Skin epidermis (tissue), 12 donors: Measurements from ENCODE around the gene FAM228B.
"Not testable (repeated sequence)": the region's sequence is repeated elsewhere in the genome, so short reads cannot be mapped to it uniquely, and the experiment has no call there.

ENCODE experiments used
- H3K27ac ChIP-seq, 21 experiments: fragments of 200-600 bp; sonication (generic) in 11 of 21; one replicate each; pipeline ENCODE4 v1.5.0; 2020; ENCODE audit warnings: mild to moderate bottlenecking in 3 of 21, inconsistent platforms in 2 of 21, moderate library complexity in 2 of 21
- H3K4me3 ChIP-seq, 7 experiments: fragments of 200-600 bp; sonication (generic) in 2 of 7; one replicate each; pipeline ENCODE4 v1.5.0; 2020; ENCODE audit warnings: inconsistent platforms in 2 of 7, mild to moderate bottlenecking in 2 of 7, moderate library complexity in 1 of 7

Gene FAM228B

GRCh38 chr2:24123195-24123921 is at the start of gene FAM228B, which contains the start of gene PFN4:
FAM228B (plus strand) TSS chr2:24123469; CDS start chr2:24124362, 893 bp downstream.
PFN4 (minus strand) TSS chr2:24123334; CDS start chr2:24122535, 799 bp downstream.
- H3K27ac ChIP-seq, result peak within 1 kb of the TSS; percentile 70 to 93 (median 82)
- H3K4me3 ChIP-seq, result peak within 1 kb of the TSS; percentile 56 to 85 (median 62)

GRCh38 chr2:24073816-24074215 is 49.5 kb upstream of the FAM228B start:
- H3K27ac ChIP-seq, result no peak overlapping the region
- no peak overlapping the region for H3K4me3 ChIP-seq

GRCh38 chr2:24075259-24075658 is 48.0 kb upstream of the FAM228B start:
- Histone ChIP-seq H3K27ac (peak overlapping the region in 9 of 21 experiments; percentile 86 to 97 (median 91)), H3K4me3 (peak overlapping the region; percentile 66 to 83 (median 77))

- peak within 1 kb of the TSS; percentile 66 to 83 (median 77) for H3K4me3 ChIP-seq
- peak within 1 kb of the TSS; percentile 48 to 97 (median 90) for H3K27ac ChIP-seq
These were observed 47.1 kb upstream of the FAM228B start, which contains the start of gene SF3B6 for GRCh38 chr2:24075915-24076848. SF3B6 (minus strand) TSS chr2:24076326; CDS start chr2:24076229, 97 bp downstream.

- Histone ChIP-seq H3K4me3 (peak overlapping the region; percentile 66 to 83 (median 77)), H3K27ac (peak overlapping the region; percentile 48 to 97 (median 90))
These were observed 46.3 kb upstream of the FAM228B start for GRCh38 chr2:24076849-24077534.

- H3K4me3 ChIP-seq, result peak overlapping the region; percentile 66 to 83 (median 77)
- H3K27ac ChIP-seq, result peak overlapping the region; percentile 48 to 97 (median 90)
These were observed 45.8 kb upstream of the FAM228B start for GRCh38 chr2:24077535-24077877.

- Histone ChIP-seq H3K4me3 (peak overlapping the region in 5 of 7 experiments; percentile 66 to 83 (median 77)), H3K27ac (peak overlapping the region in 18 of 21 experiments; percentile 75 to 97 (median 91))
These were observed 45.4 kb upstream of the FAM228B start for GRCh38 chr2:24077879-24078278.

GRCh38 chr2:24080701-24081100 is 42.6 kb upstream of the FAM228B start:
- Histone ChIP-seq H3K27ac (no peak overlapping the region), H3K4me3 (no peak overlapping the region)

- H3K27ac ChIP-seq, result peak overlapping the region in 20 of 21 experiments; percentile 56 to 94 (median 85)
- peak overlapping the region; percentile 39 to 64 (median 55) for H3K4me3 ChIP-seq
These were observed 40.3 kb upstream of the FAM228B start for GRCh38 chr2:24082787-24083566.

- H3K27ac ChIP-seq, result peak overlapping the region; percentile 14 to 94 (median 84)
- peak overlapping the region; percentile 39 to 64 (median 55) for H3K4me3 ChIP-seq
These were observed 39.5 kb upstream of the FAM228B start for GRCh38 chr2:24083567-24084385.

GRCh38 chr2:24084386-24085199 is 38.7 kb upstream of the FAM228B start, which contains the start of gene TP53I3:
TP53I3 (minus strand) TSS chr2:24084834; CDS start chr2:24084326, 508 bp downstream.
- H3K4me3 ChIP-seq, result peak within 1 kb of the TSS; percentile 39 to 64 (median 55)
- H3K27ac ChIP-seq, result peak within 1 kb of the TSS; percentile 14 to 94 (median 84)

GRCh38 chr2:24085200-24085489 is 38.1 kb upstream of the FAM228B start:
- H3K27ac ChIP-seq, result peak overlapping the region; percentile 10 to 94 (median 84)
- H3K4me3 ChIP-seq, result peak overlapping the region; percentile 39 to 64 (median 55)

GRCh38 chr2:24086241-24086640 is 37.0 kb upstream of the FAM228B start:
- Histone ChIP-seq H3K27ac (no peak overlapping the region), H3K4me3 (no peak overlapping the region)

- no peak overlapping the region for H3K4me3 ChIP-seq
These were observed 36.2 kb upstream of the FAM228B start for GRCh38 chr2:24087032-24087431.

GRCh38 chr2:24088821-24089359 is 34.4 kb upstream of the FAM228B start:
- H3K4me3 ChIP-seq, result no peak overlapping the region
- H3K27ac ChIP-seq, result no peak overlapping the region

More at GRCh38 chr2:24087032-24087431, 36.2 kb upstream of the FAM228B start:
- no peak overlapping the region for H3K27ac ChIP-seq

- H3K4me3 ChIP-seq, H3K27ac ChIP-seq: not testable (repeated sequence)
These were observed 30.0 kb upstream of the FAM228B start for GRCh38 chr2:24093270-24093669.

- not testable (repeated sequence) for H3K4me3 ChIP-seq, H3K27ac ChIP-seq
These were observed 28.0 kb upstream of the FAM228B start for GRCh38 chr2:24095171-24095677.
